HG02759 (cell line): ENCODE results near the gene COL5A2.

ENCODE experiments used
- ATAC-seq: cut with Tn5 transposase; IDR thresholded peaks from one replicate; pipeline ENCODE4 v1.9.1; 2021; ENCODE audit warnings: mild to moderate bottlenecking, moderate library complexity; ENCODE audit not compliant: unreplicated experiment

The COL5A2 gene

GRCh38 chr2:189012351-189012750 is 167.2 kb downstream of the COL5A2 start:
- no peak for ATAC-seq

GRCh38 chr2:189010536-189010935 is 169.0 kb downstream of the COL5A2 start:
- no peak for ATAC-seq

GRCh38 chr2:189008555-189009262 is 170.9 kb downstream of the COL5A2 start:
- ATAC-seq = no peak

- ATAC-seq = no peak
Measured at GRCh38 chr2:189002079-189002478, 177.5 kb downstream of the COL5A2 start.

- no peak for ATAC-seq
Measured at GRCh38 chr2:189000221-189000620, 179.3 kb downstream of the COL5A2 start.

- no peak for ATAC-seq
Measured at GRCh38 chr2:188997263-188997662, 182.3 kb downstream of the COL5A2 start.

GRCh38 chr2:188993247-188993646 is 186.3 kb downstream of the COL5A2 start:
- ATAC-seq = no peak

- ATAC-seq = no peak
Measured at GRCh38 chr2:188986839-188987238, 192.7 kb downstream of the COL5A2 start.

GRCh38 chr2:188984680-188985079 is 194.9 kb downstream of the COL5A2 start:
- ATAC-seq = no peak

- ATAC-seq = no peak
Measured at GRCh38 chr2:188984065-188984491, 195.5 kb downstream of the COL5A2 start.

GRCh38 chr2:188983427-188984064 is 196.0 kb downstream of the COL5A2 start:
- no peak for ATAC-seq
